ACHN (cell line): ENCODE measurements around the gene TNP2.
"Not testable (repeated sequence)": the region's sequence is repeated elsewhere in the genome, so short reads cannot be mapped to it uniquely, and the experiment has no call there.

Experiments used
- DNase-seq: peaks from one replicate; pipeline ENCODE4 v3.0.0-alpha.2; 2015
- in situ Hi-C: cut with HindIII; loops from 2 replicates; pipeline ENCODE4 v1.10.0; 2017; ENCODE audit warnings: low sequenced_read_pairs, low pct_ligation_motif_present, low pct_unique_long_range_greater_than_20kb

Gene TNP2

DNA sequence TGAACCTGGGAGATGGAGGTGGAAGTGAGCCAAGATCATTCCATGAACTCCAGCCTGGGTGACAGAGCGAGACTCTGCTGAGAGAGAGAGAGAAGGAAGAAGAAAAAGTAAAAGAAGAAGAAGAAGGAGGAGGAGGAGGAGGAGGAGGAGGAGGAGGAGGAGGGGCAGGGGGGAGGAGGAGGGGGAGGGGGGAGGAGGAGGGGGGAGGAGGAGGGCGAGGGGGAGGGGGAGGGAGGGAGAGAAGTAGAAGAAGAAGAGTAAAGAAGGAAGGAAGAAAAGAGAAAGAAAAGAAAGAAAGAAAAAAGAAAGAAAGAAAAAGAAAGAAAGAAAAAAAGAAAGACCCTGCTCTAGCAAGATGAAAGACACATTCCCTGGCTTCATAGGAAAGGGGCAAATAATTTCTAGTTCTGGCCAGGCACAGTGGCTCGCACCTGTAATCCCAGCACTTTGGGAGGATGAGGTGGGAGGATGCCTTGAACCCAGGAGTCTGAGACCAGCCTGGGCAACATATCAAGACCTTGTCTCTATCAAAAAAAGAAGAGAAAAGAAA is 36.7 kb downstream of the TNP2 start:
- in situ Hi-C loops, result no loop called here
- DNase-seq, result no peak

DNA sequence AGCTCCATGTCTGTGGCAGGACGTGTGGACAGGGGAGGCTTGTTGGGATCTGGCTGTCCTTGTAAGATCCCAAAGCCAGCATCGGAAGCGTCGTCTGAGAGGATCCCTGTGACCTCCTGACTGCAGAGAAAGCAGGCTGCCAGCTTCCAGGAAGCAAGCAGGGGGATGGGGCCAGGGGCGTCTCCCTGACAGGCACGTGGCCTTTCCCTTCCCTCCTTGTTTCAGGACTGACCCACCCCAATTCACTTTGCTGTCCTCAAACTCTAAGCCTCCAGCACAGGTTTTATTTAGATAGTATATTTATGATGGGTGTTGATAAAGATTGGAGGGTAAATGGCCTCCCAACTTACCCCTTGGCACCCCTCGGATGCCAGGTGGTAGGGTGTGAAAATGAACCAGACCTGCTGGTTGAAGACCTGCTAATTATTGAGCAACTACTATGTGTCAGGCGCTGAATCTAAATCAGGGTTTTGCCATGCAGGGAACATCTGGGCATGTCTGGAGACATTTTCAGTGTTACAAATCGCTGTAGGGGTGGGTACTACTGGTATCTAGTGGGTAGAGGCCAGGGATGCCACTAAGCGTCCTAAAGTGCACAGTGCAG is 37.7 kb downstream of the TNP2 start:
- DNase-seq, result no peak
- in situ Hi-C loops, result no loop called here

DNA sequence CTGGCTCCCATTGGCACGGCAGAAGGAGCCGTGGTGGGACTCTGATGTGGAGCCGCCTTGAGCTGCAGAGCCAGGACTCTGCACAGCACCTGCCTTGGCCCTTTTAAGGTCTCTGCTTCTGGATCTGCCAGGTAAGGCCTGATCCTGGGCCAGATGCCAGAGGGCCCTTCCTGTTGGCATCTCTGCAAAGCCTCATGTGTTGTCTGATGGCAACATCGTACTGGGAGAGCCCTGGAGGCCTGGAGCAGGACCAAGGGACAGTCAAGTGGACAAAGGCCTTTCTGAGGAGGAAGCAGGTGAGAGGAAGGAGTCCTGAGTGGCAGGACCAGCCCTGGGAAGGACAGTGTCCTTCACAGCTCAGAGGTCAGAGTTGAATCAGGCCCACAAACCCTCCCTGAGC is 39.2 kb downstream of the TNP2 start:
- DNase-seq, result no peak
- in situ Hi-C loops, result no loop called here

DNA sequence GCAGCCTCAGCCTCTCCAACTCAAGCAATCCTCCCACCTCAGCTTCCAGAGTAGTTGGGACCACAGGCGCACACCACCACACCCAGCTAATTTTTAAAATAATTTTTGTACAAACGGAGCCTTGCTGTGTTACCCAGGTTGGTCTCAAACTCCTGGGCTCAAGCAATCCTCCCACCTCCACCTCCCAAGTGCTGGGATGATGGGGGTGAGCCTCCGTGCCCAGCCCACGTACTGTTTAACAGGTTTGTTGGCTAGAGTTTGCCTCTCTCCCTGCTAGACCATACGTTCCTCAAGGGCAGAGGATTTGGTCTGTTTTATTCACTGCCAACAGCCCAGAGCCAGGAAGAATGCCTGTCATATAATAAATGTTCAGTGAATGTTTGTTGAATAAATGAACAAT is 39.7 kb downstream of the TNP2 start:
- in situ Hi-C loops, result no loop called here
- DNase-seq, result no peak

DNA sequence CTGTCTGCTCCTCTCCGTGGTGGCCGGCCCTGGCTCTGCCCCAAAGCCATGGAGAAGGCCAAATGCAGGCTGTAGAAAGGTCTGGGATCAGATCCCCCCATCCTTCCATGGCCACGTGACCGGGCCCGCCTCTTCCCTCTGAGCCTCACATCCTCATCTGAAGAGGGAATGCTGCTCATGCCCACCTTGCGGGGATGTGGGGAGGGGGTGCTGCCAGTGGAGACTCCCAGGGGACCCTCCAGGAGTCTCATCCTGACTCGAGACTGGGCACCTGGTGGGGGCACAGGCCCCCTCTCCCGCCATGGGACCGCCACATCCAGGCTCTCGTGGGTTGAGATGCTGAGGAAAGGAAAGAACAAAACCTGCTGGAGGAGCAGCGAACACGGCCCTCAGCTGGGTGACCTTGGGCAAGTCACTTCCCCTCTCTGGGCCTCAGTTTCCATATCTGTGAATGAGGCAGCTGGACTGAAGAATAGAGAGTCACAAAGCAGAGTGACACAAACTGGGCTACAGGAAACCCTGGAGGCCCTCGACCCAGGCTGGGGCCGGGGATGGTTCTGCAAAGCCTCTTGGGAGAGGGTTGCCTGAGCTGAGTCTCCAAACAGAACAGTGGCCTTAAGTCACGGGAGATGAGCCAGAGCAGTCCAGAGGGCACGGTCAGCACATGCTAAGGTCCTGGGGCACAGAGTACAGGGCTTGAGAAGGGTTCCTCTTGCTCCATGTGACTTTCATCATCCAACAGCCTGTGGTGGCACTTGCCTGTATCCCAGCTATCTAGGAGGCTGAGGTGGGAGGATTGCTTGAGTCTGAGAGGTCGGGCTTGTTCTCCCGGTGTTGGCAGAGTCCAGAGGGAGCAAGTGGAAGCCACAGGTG is 43.2 kb downstream of the TNP2 start:
- DNase-seq, result no peak
- in situ Hi-C loops, result no loop called here

DNA sequence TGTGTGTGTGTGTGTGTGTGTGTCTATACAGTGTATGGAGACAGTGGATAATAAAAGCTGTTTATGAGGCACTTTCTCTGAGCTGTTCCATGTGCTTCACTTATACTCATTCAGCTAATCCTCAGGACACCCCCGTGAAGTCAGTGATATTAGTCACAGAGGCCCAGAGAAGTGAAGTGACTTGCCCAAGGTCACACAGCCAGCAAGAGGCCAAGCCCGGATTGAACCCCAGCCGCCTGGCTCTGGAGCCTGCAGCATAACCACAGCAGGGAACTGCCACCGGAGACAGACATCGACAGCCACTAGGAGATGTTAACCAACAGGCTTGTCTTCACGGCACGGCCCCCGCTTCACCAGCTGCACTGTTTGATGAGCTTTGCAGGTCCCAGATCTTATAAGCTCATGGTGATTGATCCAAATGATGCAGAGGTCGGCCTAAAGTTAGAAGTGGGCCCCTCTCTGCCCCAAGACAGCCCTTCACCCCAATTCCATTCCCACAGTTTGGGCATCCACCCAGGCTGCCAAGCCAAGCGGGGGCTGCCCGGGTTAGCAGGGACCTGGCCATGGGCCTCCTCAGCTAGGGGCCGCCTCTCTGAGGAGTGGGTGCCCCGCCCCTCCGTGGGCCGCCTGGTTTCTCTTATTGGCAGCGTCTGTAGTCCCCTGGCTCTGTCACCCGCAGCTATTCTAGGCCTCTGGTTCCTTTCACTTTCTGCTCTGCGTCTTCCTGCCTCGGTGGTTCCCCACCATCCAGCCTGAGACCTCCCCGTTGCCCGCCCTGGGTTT is 44.0 kb downstream of the TNP2 start:
- no peak for DNase-seq
- in situ Hi-C loops, result no loop called here

DNA sequence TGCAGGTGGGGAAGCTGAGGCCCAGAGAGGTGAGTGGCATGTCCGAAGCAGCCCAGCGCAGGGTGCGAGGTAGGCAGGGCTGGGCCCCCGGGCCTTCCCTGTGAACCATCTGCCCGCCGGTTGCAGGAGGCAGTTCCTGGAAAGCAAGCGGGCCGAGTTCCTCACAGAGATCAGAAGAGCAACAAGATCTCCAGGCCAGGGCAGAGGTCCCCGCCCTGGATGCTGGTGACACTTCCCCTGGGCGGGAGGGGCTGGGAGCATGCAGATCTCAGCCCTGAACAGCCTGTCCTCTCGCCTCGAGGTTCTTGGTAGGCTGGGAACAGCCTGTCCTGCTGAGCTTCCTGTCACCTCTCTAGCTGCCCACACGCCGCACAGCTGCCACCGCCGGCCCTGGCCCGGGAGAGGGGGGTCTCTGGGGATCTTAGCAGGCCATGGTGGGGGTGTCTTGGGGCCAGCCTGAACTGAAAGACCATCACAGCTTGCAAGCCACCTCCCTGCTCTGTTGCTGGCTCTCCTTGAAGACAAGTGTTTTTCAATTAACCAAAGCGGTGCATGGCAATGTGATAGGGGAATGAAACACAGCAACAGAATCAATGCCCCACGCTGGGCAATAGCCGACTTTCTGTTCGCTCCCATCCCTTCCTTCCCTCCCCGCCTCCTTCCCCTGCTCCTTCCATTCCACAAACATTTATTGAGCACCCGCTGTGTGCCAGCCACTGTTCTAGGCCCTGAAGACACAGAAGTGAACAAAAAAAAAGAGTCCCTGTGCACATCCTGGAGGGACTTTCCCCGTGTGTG is 44.8 kb downstream of the TNP2 start:
- no peak for DNase-seq
- in situ Hi-C loops, result no loop called here

DNA sequence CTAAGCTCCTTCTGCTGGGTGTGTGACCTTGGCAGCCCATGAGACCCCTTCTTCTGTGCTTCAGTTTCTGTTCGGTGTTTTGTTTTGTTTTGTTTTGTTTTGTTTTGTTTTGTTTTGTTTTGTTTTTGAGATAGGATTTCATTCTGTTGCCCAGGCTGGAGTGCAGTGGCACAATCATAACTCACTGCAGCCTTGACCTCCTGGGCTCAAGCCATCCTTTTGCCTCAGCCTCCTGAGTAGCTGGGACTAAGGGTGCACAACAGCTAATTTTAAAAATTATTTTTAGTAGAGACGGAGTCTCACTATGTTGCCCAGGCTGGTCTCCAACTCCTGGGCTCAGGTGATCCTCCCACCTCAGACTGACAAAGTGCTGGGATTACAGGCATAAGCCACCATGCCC is 48.6 kb downstream of the TNP2 start:
- in situ Hi-C loops, DNase-seq: not testable (repeated sequence)

DNA sequence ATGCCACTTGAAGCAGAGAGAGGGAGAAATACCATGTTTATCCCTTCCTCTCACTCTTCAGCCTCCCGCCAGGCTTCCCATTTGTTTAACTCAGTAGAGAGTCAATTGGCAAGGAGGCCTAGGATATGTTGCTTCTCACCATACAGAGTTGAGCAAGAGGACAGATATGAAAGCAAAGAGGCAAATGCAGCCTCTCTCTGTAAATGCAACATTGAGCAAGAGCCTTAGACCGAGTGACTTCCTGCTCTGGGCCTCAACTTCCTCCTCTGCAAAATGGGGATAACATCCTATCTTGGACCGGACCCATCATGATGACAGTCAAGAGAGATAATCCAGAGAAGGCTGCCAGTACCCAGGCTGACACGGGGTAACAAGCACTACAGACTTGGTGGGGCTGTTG is 49.9 kb downstream of the TNP2 start:
- in situ Hi-C loops, result no loop called here
- no peak for DNase-seq

DNA sequence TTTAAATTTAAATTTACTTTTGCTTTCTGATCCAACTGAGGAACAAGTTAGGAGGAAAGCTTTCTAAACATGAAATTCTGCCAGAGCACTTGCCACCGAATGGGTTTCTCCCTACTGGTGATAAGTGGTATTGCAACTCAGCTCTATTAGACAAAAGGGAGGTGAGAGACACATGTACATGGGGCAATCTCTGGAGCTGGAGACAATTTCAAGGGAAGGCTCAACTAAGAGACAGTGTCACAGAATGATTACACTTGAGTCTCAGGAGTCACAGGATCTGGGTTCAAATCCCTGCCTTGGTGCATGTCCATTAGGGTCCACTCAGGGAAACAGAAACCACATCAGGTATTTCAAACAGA is 50.5 kb downstream of the TNP2 start:
- in situ Hi-C loops, result no loop called here

More for the DNA sequence above, 50.5 kb downstream of the TNP2 start:
- peak; percentile 20 for DNase-seq
